Myocyte (in vitro differentiated cells): ENCODE results near the gene REXO2. TPM values are rescaled to one million over a fixed set of nuclear protein-coding genes. Genes with fewer than 3 reads are reported as not detected.

ENCODE experiments used
- DNase-seq: peaks from one replicate; pipeline ENCODE4 v3.0.0-alpha.2; 2012; ENCODE audit warnings: low read depth
- total RNA-seq: library from RNA; depleted of rRNA; stranded (reverse); fragments of >200 nt; gene quantifications from 2 replicates; pipeline ENCODE4 v1.2.3, GENCODE V29; 2014

REXO2 gene
- total RNA-seq, 1 donor from 2014 or later: 98.0 TPM

DNA sequence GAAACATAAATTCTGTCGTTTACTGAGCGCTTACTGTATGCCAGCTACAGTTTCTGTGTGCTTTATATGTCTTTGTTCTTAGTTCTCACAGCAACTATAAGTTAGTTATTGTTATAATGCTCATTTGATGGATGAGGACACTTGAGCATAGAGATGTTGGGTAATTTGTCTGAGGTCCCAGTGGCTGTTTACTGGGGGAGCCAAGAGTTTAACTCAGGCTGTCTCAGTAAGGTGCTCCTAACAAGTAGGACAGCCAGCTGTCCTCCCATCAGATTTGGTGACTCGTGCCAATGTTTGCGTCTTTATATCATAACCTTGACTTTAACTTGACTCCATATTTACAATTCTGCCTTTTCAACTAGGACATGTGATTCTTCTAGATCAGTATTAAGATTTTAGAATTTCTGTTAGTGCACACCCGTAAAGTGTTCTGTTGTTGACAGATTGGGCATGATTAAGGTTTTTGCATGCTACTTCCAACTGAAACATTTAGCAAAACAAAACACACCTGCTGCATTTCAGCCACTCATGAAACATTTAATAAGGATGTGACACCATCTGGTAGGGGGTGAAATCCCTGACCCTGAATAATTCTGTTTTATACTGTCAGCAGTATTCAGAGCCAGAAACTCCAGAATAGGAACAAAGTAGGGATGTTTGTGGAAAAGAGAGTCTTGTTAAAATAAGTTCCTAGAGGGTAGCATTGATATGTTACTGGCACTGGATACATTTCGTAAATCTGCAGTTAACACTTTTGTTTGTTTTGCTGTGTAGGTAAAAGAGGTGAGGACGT lies 1.9 kb downstream of the REXO2 start:
- peak; percentile 15 for DNase-seq

- no peak for DNase-seq
These were observed 2.7 kb downstream of the REXO2 start for GRCh38 chr11:114441921-114442320.

DNA sequence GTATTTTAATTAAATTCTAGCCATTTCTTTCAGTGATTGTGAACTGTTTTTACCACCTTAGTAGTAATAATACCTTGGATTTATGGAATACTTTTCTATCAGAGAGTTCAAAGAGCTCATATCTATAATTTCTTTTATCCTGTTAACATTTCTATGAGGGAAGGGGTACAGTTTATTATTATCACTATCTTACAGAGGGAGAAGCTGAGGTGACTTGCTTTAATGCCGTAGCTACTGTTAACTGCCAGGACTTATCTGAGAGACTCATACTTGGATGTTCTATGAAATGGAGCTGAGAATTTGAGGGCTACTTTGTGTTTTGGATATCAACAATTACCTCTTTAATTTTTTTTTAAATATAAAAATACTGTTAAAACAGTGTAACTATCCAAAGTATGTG lies 3.3 kb downstream of the REXO2 start:
- no peak for DNase-seq

DNA sequence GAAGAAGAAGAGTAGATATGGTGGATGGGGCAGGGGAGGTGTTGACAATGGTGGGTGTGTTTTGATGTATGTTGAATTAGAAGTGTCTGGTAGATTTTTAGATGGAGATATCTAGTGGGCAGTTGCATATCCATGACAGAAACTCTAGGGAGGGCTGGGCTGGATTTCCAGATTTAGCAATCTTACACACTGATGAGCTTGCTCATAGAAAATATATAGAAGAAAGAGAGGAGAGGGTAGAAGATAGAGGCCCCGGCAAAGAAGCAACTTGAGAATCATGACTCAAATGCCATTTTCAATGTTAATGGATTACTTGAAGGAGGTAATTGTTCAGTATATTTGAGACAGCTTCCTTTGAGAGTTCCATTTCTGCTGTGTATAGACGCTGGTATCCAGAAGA lies 8.2 kb downstream of the REXO2 start:
- no peak for DNase-seq

DNA sequence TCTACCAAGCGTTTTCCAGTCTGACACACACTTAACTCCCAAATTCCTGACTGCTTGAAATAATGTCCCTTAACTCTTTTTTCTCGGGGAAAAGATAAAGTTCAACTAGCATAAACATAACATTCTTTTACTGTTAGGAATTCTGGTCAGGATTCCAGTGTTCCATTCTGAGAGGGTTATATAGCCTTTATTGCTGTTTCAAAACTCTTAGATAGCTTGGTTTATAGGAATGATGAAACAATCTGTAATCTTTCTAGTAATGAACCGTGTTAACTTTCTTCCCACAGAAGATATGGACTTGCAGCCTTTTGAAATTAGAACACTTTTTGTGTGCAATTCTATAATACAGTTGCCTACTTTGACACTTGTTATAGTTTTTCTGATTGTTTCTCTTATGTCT lies 8.6 kb downstream of the REXO2 start:
- no peak for DNase-seq

GRCh38 chr11:114448749-114449482 lies 9.6 kb downstream of the REXO2 start:
- no peak for DNase-seq

GRCh38 chr11:114449845-114450244 lies 10.6 kb downstream of the REXO2 start:
- DNase-seq: no peak

DNA sequence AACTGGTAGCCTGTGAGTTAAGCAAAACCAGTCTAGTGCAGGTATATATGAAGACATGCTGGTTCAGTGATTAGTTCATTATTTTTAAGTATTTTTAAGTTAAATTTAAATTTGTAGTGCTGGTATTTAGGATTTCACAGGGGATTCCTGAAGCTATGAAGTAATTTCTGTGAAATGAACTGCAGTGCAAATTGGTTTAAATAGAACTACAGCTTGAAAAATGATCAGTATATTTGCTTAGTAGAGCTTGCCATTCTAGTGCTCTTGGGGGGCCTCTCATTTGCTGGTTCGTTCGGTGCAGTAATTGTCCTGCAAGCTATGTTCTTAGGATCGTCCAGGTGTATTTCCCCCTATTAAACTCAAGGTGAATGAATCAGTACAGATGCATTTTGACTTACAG lies 13.1 kb downstream of the REXO2 start:
- DNase-seq: no peak

GRCh38 chr11:114463999-114464398 lies 24.7 kb downstream of the REXO2 start:
- DNase-seq: no peak

- no peak for DNase-seq
These were observed 27.5 kb downstream of the REXO2 start for GRCh38 chr11:114466742-114467141.

- DNase-seq: no peak
These were observed 33.4 kb downstream of the REXO2 start for GRCh38 chr11:114472661-114473060.

- DNase-seq: no peak
These were observed 38.7 kb downstream of the REXO2 start for GRCh38 chr11:114478001-114478410.

- DNase-seq: no peak
These were observed 39.5 kb downstream of the REXO2 start for GRCh38 chr11:114478768-114479167.

DNA sequence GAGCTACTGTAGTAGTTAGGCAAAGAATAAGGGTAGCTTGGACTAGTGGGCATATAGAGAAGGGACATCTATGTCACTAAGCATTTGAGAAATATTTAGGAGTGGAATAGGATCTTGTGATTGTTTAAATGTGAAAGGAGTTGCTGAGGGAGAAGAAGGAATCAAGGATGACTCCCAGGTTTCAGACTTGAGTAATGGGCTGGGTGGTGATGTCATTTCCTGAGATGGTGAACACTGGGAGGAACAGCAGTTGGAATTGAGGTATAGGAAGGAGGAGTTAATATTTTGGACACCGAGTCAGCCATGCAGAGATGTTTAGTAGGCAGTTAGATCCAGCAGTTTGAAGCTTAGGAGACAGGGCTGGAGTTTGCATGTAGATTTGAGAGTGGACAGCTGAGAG lies 40.1 kb downstream of the REXO2 start:
- no peak for DNase-seq

DNA sequence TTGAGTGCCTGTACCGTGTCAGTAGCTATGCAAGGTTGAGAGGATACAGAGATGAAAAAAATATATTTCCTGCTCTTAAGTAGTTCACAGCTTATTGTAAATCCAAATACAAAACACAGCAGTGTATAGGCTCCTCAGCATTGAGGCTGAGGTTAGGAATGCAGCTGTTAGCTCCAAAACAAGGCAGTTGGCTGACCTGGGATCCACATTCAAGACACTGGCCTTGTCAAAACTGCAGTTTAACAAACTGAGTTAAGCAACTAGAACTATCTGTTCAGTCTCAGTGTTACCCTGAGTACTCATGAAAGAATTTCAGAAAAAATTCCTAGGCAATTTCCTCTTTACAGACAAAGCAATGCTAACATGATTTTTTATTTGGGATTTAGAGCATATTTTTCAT lies 42.8 kb downstream of the REXO2 start:
- DNase-seq: no peak

DNA sequence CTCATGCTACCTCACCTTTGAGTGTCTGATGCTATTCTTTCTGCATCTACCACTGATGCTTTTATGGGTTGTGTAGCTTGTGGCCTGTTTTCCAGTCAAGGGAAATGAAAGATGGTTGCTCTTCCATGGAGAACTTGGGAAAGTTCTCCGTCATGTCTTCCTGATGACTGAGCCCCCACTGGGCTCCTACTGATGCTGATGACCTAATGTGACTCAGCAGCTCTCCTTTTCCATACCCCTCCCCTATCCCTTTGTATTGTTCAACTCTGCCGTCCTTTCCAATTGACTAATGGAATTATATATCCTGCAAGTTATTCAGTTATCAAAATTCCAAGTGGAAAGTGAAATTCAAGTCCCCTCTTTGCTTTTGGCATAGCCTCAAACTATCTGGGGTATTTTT lies 44.7 kb downstream of the REXO2 start:
- no peak for DNase-seq

DNA sequence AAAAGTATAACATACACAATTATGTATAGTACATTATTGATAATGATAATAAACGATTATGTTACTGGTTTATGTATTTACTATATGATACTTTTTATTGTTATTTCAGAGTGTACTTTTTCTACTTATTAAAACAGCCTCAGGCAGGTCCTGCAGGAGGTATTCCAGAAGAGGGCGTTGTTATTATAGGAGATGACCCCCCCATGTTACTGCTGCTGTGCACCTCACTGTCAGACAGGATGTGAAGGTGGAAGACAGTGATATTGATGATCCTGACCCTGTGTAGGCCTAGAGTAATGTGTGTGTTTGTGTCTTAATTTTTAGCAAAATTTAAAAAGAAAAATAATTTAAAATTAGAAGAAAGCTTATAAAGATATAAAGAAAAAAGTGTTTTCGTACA lies 57.6 kb downstream of the REXO2 start:
- no peak for DNase-seq

DNA sequence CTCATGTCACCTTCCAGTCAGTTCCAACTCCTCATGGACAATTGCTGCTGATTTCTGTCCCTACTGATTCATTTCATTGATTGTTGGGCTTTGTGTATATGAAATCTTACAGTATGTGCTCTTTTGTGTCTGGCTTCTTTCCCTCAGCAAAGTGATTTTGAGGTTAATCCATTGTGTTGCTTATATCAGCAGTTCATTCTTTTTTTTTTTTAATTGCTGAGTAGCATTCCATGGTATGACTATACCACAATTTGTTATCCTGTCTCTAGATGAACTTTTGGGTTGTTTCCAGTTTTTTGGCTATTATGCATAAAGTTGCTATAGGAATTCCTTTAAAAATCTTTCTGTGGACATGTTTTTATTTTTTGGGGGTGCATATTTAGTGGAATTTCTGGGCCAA lies 60.5 kb downstream of the REXO2 start:
- DNase-seq: no peak

Other genes starting within 250 kb of the REXO2 start
- 921 and 1,107 TPM in 2 replicates for gene NNMT, start 143.1 kb upstream of the REXO2 start, total RNA-seq
- 3.4 and 5.1 TPM in 2 replicates for gene C11orf71, start 39.0 kb upstream of the REXO2 start, total RNA-seq
- gene RBM7, start 38.8 kb upstream of the REXO2 start, total RNA-seq: 15.9 and 19.1 TPM in 2 replicates
- gene NXPE1, start 120.4 kb downstream of the REXO2 start, total RNA-seq: not detected in 2 replicates
- gene NXPE4, start 156.3 kb downstream of the REXO2 start, total RNA-seq: not detected in 2 replicates
- gene NXPE2, start 239.1 kb downstream of the REXO2 start, total RNA-seq: 0.26 and 0.40 TPM in 2 replicates